PFSK-1 (cell line): ENCODE data around the gene TNFRSF17.

Source experiments
- FOXP2 ChIP-seq: optimal IDR thresholded peaks from 2 replicates; pipeline ENCODE3; 2011; ENCODE audit warnings: borderline replicate concordance, control low read depth, inconsistent platforms; ENCODE audit not compliant: insufficient read depth; ENCODE audit errors: extremely low read length, extremely low read depth
- POLR2AphosphoS5 ChIP-seq: IDR thresholded peaks from 2 replicates; pipeline ENCODE4 v1.6.1; 2012; ENCODE audit warnings: low read depth, mild to moderate bottlenecking, control low read depth, low read length, moderate library complexity
- REST ChIP-seq, 2 experiments: IDR thresholded peaks; 2 replicates each; pipeline versions ENCODE4 v1.6.1 to v1.8.0; 2011 to 2012; ENCODE audit warnings: low read depth in 2 of 2, low read length in 2 of 2, control low read depth in 1 of 2, inconsistent platforms in 1 of 2, mild to moderate bottlenecking in 1 of 2, moderate library complexity in 1 of 2; ENCODE audit not compliant: insufficient read depth in 1 of 2
- SIN3A ChIP-seq: IDR thresholded peaks from 2 replicates; pipeline ENCODE4 v1.6.1; 2012; ENCODE audit warnings: mild to moderate bottlenecking, low read length, moderate library complexity, borderline replicate concordance; ENCODE audit not compliant: insufficient read depth
- TAF1 ChIP-seq: IDR thresholded peaks from 2 replicates; pipeline ENCODE4 v1.6.1; 2012; ENCODE audit warnings: low read length, control low read depth, borderline replicate concordance; ENCODE audit not compliant: insufficient read depth

- TF ChIP-seq REST (IDR thresholded peaks at IDR 0.05; ENCODE audit: insufficient read depth in 1 of 2, low read depth in 2 of 2, low read length in 2 of 2) (no peak), POLR2AphosphoS5 (no peak), TAF1 (no peak), SIN3A (no peak), FOXP2 (no peak)
Observed at GRCh38 chr16:11946433-11946832, 18.6 kb upstream of the TNFRSF17 start.
